ENCODE measurements around the gene D2HGDH. TPM values are rescaled to one million over a fixed set of nuclear protein-coding genes. Genes with fewer than 3 reads are reported as not detected.

The D2HGDH gene
- total and polyA plus RNA-seq, 2 of the 13 experiments (the other 11 are each of a cell fraction or from before 2014, with no cell fraction given), result 19.2 to 20.3 TPM

DNA sequence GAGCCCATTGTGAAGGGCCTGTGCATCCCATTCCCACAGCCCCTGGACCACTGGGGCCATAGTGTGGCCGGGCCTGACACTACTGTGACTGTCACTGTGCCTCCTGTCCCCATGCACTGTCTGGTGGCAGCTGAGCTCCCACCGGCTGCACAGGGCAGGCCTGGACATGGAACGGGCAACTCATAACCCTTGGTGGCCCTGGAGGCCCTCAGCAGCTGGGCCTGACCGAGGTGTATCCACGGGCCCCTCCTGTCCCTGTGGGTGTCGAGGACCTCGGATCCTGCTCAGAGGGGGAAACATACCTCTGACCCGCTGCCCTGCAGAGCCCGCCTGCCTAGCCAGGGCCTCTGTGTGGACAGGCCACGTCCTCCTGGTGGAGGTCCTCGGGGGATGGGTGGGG lies 34.4 kb downstream of the D2HGDH start (continued):
- TF ChIP-seq, protein P1, sequence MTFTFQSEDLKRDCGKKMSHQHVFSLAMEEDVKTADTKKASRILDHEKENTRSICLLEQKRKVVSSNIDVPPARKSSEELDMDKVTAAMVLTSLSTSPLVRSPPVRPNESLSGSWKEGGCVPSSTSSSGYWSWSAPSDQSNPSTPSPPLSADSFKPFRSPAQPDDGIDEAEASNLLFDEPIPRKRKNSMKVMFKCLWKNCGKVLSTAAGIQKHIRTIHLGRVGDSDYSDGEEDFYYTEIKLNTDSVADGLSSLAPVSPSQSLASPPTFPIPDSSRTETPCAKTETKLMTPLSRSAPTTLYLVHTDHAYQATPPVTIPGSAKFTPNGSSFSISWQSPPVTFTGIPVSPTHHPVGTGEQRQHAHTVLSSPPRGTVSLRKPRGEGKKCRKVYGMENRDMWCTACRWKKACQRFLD (CRISPR knock-in tag; IDR thresholded peaks at IDR 0.05; ENCODE audit: borderline replicate concordance), result no peak
- TF ChIP-seq ZNF781 (CRISPR knock-in tag; IDR thresholded peaks at IDR 0.05; ENCODE audit: borderline replicate concordance, not compliant biosample characterization), result peak; percentile 23
- no peak for TF ChIP-seq MAZ (IDR thresholded peaks at IDR 0.05; ENCODE audit: borderline replicate concordance, low read depth, low read length)
- no peak for TF ChIP-seq MAZ (CRISPR knock-in tag; IDR thresholded peaks at IDR 0.05; ENCODE audit: low read depth)
- TF ChIP-seq CHD2 (IDR thresholded peaks at IDR 0.05; ENCODE audit: low read depth, low read length), result no peak
- peak; percentile 73 for TF ChIP-seq AGO2 (optimal IDR thresholded peaks at IDR 0.05; ENCODE audit: low read depth, low read length)
- no peak for TF ChIP-seq ZMAT3 (CRISPR knock-in tag; conservative IDR thresholded peaks at IDR 0.05)
- TF ChIP-seq ZNF12 (CRISPR knock-in tag; IDR thresholded peaks at IDR 0.05), result no peak
- TF ChIP-seq, protein P2, sequence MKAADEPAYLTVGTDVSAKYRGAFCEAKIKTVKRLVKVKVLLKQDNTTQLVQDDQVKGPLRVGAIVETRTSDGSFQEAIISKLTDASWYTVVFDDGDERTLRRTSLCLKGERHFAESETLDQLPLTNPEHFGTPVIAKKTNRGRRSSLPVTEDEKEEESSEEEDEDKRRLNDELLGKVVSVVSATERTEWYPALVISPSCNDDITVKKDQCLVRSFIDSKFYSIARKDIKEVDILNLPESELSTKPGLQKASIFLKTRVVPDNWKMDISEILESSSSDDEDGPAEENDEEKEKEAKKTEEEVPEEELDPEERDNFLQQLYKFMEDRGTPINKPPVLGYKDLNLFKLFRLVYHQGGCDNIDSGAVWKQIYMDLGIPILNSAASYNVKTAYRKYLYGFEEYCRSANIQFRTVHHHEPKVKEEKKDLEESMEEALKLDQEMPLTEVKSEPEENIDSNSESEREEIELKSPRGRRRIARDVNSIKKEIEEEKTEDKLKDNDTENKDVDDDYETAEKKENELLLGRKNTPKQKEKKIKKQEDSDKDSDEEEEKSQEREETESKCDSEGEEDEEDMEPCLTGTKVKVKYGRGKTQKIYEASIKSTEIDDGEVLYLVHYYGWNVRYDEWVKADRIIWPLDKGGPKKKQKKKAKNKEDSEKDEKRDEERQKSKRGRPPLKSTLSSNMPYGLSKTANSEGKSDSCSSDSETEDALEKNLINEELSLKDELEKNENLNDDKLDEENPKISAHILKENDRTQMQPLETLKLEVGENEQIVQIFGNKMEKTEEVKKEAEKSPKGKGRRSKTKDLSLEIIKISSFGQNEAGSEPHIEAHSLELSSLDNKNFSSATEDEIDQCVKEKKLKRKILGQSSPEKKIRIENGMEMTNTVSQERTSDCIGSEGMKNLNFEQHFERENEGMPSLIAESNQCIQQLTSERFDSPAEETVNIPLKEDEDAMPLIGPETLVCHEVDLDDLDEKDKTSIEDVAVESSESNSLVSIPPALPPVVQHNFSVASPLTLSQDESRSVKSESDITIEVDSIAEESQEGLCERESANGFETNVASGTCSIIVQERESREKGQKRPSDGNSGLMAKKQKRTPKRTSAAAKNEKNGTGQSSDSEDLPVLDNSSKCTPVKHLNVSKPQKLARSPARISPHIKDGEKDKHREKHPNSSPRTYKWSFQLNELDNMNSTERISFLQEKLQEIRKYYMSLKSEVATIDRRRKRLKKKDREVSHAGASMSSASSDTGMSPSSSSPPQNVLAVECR (CRISPR knock-in tag; IDR thresholded peaks at IDR 0.05; ENCODE audit: borderline replicate concordance), result 0 out of 2 replicates have a peak, but pooled peaks have one; percentile 19
- TF ChIP-seq SUZ12 (IDR thresholded peaks at IDR 0.05; ENCODE audit: low read depth, low read length), result no peak
- no peak for TF ChIP-seq ZFP36L1 (CRISPR knock-in tag; IDR thresholded peaks at IDR 0.05)
- no peak for TF ChIP-seq SRSF1 (optimal IDR thresholded peaks at IDR 0.05; ENCODE audit: low read depth, low read length)
- TF ChIP-seq ZNF543 (CRISPR knock-in tag; IDR thresholded peaks at IDR 0.05), result no peak
- no peak for TF ChIP-seq KDM2A (CRISPR knock-in tag; IDR thresholded peaks at IDR 0.05; ENCODE audit: borderline replicate concordance, low read depth)
- TF ChIP-seq, protein P3, sequence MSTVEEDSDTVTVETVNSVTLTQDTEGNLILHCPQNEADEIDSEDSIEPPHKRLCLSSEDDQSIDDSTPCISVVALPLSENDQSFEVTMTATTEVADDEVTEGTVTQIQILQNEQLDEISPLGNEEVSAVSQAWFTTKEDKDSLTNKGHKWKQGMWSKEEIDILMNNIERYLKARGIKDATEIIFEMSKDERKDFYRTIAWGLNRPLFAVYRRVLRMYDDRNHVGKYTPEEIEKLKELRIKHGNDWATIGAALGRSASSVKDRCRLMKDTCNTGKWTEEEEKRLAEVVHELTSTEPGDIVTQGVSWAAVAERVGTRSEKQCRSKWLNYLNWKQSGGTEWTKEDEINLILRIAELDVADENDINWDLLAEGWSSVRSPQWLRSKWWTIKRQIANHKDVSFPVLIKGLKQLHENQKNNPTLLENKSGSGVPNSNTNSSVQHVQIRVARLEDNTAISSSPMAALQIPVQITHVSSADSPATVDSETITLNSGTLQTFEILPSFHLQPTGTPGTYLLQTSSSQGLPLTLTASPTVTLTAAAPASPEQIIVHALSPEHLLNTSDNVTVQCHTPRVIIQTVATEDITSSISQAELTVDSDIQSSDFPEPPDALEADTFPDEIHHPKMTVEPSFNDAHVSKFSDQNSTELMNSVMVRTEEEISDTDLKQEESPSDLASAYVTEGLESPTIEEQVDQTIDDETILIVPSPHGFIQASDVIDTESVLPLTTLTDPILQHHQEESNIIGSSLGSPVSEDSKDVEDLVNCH (CRISPR knock-in tag; IDR thresholded peaks at IDR 0.05), result no peak
- TF ChIP-seq, protein P4, sequence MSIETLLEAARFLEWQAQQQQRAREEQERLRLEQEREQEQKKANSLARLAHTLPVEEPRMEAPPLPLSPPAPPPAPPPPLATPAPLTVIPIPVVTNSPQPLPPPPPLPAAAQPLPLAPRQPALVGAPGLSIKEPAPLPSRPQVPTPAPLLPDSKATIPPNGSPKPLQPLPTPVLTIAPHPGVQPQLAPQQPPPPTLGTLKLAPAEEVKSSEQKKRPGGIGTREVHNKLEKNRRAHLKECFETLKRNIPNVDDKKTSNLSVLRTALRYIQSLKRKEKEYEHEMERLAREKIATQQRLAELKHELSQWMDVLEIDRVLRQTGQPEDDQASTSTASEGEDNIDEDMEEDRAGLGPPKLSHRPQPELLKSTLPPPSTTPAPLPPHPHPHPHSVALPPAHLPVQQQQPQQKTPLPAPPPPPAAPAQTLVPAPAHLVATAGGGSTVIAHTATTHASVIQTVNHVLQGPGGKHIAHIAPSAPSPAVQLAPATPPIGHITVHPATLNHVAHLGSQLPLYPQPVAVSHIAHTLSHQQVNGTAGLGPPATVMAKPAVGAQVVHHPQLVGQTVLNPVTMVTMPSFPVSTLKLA (IDR thresholded peaks at IDR 0.05), result no peak
- TF ChIP-seq, protein P5, sequence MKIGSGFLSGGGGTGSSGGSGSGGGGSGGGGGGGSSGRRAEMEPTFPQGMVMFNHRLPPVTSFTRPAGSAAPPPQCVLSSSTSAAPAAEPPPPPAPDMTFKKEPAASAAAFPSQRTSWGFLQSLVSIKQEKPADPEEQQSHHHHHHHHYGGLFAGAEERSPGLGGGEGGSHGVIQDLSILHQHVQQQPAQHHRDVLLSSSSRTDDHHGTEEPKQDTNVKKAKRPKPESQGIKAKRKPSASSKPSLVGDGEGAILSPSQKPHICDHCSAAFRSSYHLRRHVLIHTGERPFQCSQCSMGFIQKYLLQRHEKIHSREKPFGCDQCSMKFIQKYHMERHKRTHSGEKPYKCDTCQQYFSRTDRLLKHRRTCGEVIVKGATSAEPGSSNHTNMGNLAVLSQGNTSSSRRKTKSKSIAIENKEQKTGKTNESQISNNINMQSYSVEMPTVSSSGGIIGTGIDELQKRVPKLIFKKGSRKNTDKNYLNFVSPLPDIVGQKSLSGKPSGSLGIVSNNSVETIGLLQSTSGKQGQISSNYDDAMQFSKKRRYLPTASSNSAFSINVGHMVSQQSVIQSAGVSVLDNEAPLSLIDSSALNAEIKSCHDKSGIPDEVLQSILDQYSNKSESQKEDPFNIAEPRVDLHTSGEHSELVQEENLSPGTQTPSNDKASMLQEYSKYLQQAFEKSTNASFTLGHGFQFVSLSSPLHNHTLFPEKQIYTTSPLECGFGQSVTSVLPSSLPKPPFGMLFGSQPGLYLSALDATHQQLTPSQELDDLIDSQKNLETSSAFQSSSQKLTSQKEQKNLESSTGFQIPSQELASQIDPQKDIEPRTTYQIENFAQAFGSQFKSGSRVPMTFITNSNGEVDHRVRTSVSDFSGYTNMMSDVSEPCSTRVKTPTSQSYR (CRISPR knock-in tag; IDR thresholded peaks at IDR 0.05; ENCODE audit: borderline replicate concordance), result peak; percentile 45; the same call in 1 of the 2 replicates
- TF ChIP-seq ZNF33B (CRISPR knock-in tag; IDR thresholded peaks at IDR 0.05), result no peak

All from HepG2 (cell line).